Cerebellar cortex (tissue), 1 donor: ENCODE results near the gene TTLL10.

ENCODE experiments used
- DNase-seq: peaks from one replicate; pipeline ENCODE4 v3.0.0-alpha.2; 2015; ENCODE audit warnings: low spot score

Gene TTLL10

GRCh38 chr1:1206376-1206965 is 32.8 kb downstream of the TTLL10 start, which contains the start of gene TNFRSF18:
TSS of gene TNFRSF18 (minus strand) at chr1:1206592. CDS start at chr1:1206571, 21 bp downstream.
- DNase-seq, result no peak

- DNase-seq, result no peak
Measured at GRCh38 chr1:1206966-1207531, 33.4 kb downstream of the TTLL10 start.

- no peak for DNase-seq
Measured at GRCh38 chr1:1207571-1207892, 33.9 kb downstream of the TTLL10 start.

- no peak for DNase-seq
Measured at GRCh38 chr1:1208713-1209433, 35.2 kb downstream of the TTLL10 start.

GRCh38 chr1:1210726-1211540 is 37.3 kb downstream of the TTLL10 start:
- DNase-seq, result no peak

- DNase-seq, result no peak
Measured at GRCh38 chr1:1211541-1212441, 38.1 kb downstream of the TTLL10 start.

- DNase-seq, result no peak
Measured at GRCh38 chr1:1212780-1213344, 39.2 kb downstream of the TTLL10 start.

- no peak for DNase-seq
Measured at GRCh38 chr1:1213345-1214265, 39.9 kb downstream of the TTLL10 start, which contains the start of gene TNFRSF4. TSS of gene TNFRSF4 (minus strand) at chr1:1214153. CDS start at chr1:1214127, 26 bp downstream.

GRCh38 chr1:1215080-1215676 is 41.5 kb downstream of the TTLL10 start:
- no peak for DNase-seq

GRCh38 chr1:1215881-1216605 is 42.4 kb downstream of the TTLL10 start:
- DNase-seq, result no peak

GRCh38 chr1:1216770-1217620 is 43.3 kb downstream of the TTLL10 start:
- no peak for DNase-seq

- DNase-seq, result peak; percentile 72
Measured at GRCh38 chr1:1217621-1218523, 44.2 kb downstream of the TTLL10 start.

GRCh38 chr1:1218524-1219200 is 45.0 kb downstream of the TTLL10 start:
- no peak for DNase-seq

- DNase-seq, result no peak
Measured at GRCh38 chr1:1219341-1219740, 45.7 kb downstream of the TTLL10 start.

- no peak for DNase-seq
Measured at GRCh38 chr1:1220197-1220596, 46.5 kb downstream of the TTLL10 start.

GRCh38 chr1:1221887-1222574 is 48.4 kb downstream of the TTLL10 start:
- DNase-seq, result no peak
